ENCODE measurements around the gene EMX1.

The EMX1 gene

GRCh38 chr2:72917138-72917876 lies at the start of gene EMX1:
Gene EMX1 (plus strand): TSS chr2:72917519. CDS start chr2:72917853, 334 bp downstream.
- DNase-seq: peak; percentile 40

- DNase-seq: no peak
Measured at GRCh38 chr2:72871060-72871459, 46.3 kb upstream of the EMX1 start.

- no peak for DNase-seq
Measured at GRCh38 chr2:72871880-72872279, 45.4 kb upstream of the EMX1 start.

GRCh38 chr2:72883356-72883962 lies 33.9 kb upstream of the EMX1 start:
- no peak for DNase-seq

- DNase-seq: no peak
Measured at GRCh38 chr2:72886505-72887031, 30.8 kb upstream of the EMX1 start.

- DNase-seq: peak; percentile 53
Measured at GRCh38 chr2:72887032-72887739, 30.1 kb upstream of the EMX1 start, which contains the start of gene SPR. Gene SPR (plus strand): TSS chr2:72887408. CDS start chr2:72887433, 25 bp downstream.

GRCh38 chr2:72887740-72888437 lies 29.4 kb upstream of the EMX1 start:
- DNase-seq: peak; percentile 79

GRCh38 chr2:72888438-72889202 lies 28.7 kb upstream of the EMX1 start:
- DNase-seq: no peak

- no peak for DNase-seq
Measured at GRCh38 chr2:72889991-72890390, 27.3 kb upstream of the EMX1 start.

- DNase-seq: no peak
Measured at GRCh38 chr2:72891091-72891818, 26.1 kb upstream of the EMX1 start.

GRCh38 chr2:72892506-72893173 lies 24.7 kb upstream of the EMX1 start:
- peak; percentile 28 for DNase-seq

GRCh38 chr2:72893594-72894319 lies 23.6 kb upstream of the EMX1 start:
- no peak for DNase-seq

GRCh38 chr2:72894514-72894913 lies 22.8 kb upstream of the EMX1 start:
- no peak for DNase-seq

- no peak for DNase-seq
Measured at GRCh38 chr2:72895154-72895553, 22.2 kb upstream of the EMX1 start.

- DNase-seq: no peak
Measured at GRCh38 chr2:72895759-72896281, 21.5 kb upstream of the EMX1 start.

GRCh38 chr2:72896446-72896845 lies 20.9 kb upstream of the EMX1 start:
- DNase-seq: no peak

GRCh38 chr2:72897785-72898584 lies 19.3 kb upstream of the EMX1 start:
- no peak for DNase-seq

- DNase-seq: no peak
Measured at GRCh38 chr2:72898585-72898906, 18.8 kb upstream of the EMX1 start.

- DNase-seq: no peak
Measured at GRCh38 chr2:72900191-72900825, 17.0 kb upstream of the EMX1 start.
